Vagina (tissue), 2 donors: ENCODE measurements around the gene C1orf105. TPM values are rescaled to one million over a fixed set of nuclear protein-coding genes. Genes with fewer than 3 reads are reported as not detected.

Experiments
- DNase-seq, 2 donors: peaks; one replicate each; pipeline ENCODE4 v3.0.0-alpha.2; 2017; ENCODE audit errors: extremely low spot score in 2 of 2
- H3K27ac ChIP-seq: fragments of 200-600 bp; sonication (generic); one replicate; pipeline ENCODE4 v1.5.1; 2019
- H3K27me3 ChIP-seq: fragments of 200-600 bp; sonication (generic); one replicate; pipeline ENCODE4 v1.5.1; 2019
- H3K36me3 ChIP-seq, 2 donors: fragments of 200-600 bp; sonication (generic); one replicate each; pipeline ENCODE4 v1.5.1; 2017 to 2019
- H3K4me1 ChIP-seq: fragments of 200-600 bp; sonication (generic); one replicate; pipeline ENCODE4 v1.5.1; 2019
- H3K4me3 ChIP-seq, 2 donors: fragments of 200-600 bp; sonication (generic); 1 replicate in 1 of 2; 2 replicates in 1 of 2; pipeline ENCODE4 v1.5.1; 2016 to 2019
- H3K9me3 ChIP-seq: fragments of 200-600 bp; sonication (generic); one replicate; pipeline ENCODE4 v1.5.1; 2019
- POLR2A ChIP-seq, 2 donors: fragments of 450-650 bp; IDR thresholded peaks; one replicate each; pipeline ENCODE4 v1.6.1; 2017; ENCODE audit warnings: antibody characterized with exemption in 2 of 2, mild to moderate bottlenecking in 2 of 2, moderate library complexity in 2 of 2
- POLR2AphosphoS5 ChIP-seq, 2 donors: sonication (generic); formaldehyde crosslinking; IDR thresholded peaks; one replicate each; pipeline ENCODE4 v1.9.0; 2017; ENCODE audit warnings: antibody characterized with exemption in 2 of 2, mild to moderate bottlenecking in 2 of 2, low read depth in 1 of 2; ENCODE audit not compliant: insufficient read depth in 1 of 2
- intact Hi-C: fragments of 100-400 bp; cut with DNase I; formaldehyde crosslinking; loops from one replicate; pipeline ENCODE4 v1.15.1; 2023
- total RNA-seq: library from RNA; depleted of rRNA; stranded (reverse); fragments of >200 nt; gene quantifications from one replicate; pipeline ENCODE4 v1.2.3, GENCODE V29; 2016
- TF ChIP-seq, protein P1 (sequence below), 3 experiments: fragments of 450-650 bp in 2 of 3; fragments of 200-600 bp in 1 of 3; sonication (generic) in 1 of 3; IDR thresholded peaks; one replicate each; pipeline ENCODE4 v1.5.1; 2017 to 2019; ENCODE audit warnings: antibody characterized with exemption in 3 of 3, mild to moderate bottlenecking in 2 of 3, moderate library complexity in 2 of 3

Gene C1orf105
- total RNA-seq, 1 donor from 2014 or later, result not detected

DNA sequence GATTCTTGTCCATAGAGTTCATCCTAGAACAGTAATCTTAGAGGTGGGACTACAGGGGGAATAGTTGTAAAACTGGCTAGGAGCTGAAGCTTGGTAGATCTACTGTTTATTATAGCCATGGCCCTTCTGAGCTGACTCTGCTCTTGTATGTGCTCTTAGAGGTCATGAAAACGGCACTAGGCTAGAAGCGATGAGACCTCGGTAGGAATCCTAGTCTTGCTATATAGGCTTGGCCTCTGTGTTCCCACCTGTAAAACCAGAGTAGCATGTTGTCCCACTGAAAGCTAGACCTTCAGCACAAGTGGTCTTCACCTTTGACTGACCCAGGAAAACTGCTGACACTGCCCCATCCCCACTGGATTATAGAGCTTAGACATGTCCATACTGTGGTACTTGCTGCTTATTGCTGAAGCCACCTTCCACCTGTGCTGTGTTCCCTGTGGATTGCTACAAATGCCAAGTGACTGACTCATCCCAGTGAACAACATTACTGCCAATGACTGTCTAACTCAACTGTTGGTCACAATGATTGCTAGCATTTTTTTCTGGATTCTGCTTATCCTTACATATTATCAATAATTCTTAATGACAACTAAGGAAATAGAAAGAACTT is 46.4 kb downstream of the C1orf105 start:
- no peak for TF ChIP-seq POLR2A (IDR thresholded peaks at IDR 0.05)
- TF ChIP-seq, protein P1, sequence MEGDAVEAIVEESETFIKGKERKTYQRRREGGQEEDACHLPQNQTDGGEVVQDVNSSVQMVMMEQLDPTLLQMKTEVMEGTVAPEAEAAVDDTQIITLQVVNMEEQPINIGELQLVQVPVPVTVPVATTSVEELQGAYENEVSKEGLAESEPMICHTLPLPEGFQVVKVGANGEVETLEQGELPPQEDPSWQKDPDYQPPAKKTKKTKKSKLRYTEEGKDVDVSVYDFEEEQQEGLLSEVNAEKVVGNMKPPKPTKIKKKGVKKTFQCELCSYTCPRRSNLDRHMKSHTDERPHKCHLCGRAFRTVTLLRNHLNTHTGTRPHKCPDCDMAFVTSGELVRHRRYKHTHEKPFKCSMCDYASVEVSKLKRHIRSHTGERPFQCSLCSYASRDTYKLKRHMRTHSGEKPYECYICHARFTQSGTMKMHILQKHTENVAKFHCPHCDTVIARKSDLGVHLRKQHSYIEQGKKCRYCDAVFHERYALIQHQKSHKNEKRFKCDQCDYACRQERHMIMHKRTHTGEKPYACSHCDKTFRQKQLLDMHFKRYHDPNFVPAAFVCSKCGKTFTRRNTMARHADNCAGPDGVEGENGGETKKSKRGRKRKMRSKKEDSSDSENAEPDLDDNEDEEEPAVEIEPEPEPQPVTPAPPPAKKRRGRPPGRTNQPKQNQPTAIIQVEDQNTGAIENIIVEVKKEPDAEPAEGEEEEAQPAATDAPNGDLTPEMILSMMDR (IDR thresholded peaks at IDR 0.05), result no peak

DNA sequence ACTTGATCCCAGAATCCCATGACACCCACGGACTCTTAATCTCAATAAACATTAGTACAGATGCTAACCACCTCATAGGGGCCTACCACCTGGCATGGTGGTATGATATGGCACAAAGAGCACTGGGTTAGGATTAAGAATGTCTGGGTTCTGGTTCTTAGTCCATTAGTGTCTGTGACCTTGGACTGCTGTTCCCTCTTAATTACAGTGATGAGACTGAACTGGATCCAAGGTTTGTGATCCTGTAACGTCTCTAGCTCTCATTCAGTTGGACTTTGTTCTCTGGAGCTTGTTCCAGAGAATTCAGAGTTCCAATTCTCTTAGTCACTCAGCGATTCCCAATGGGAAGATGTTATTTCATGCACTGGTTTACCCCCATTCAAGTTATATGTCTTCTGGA is 47.0 kb downstream of the C1orf105 start:
- Histone ChIP-seq H3K9me3 (no peaks in the 10 kb centered on the region), H3K27ac (no peak overlapping the region), H3K27me3 (no peaks in the 10 kb centered on the region), H3K4me3 (no peak overlapping the region), H3K36me3 (no peaks in the 10 kb centered on the region), H3K4me1 (no peaks in the 10 kb centered on the region)
- DNase-seq, result no peak
- intact Hi-C loops, result no loop called here
- TF ChIP-seq, protein P1 (IDR thresholded peaks at IDR 0.05), result no peak
- no peak for TF ChIP-seq POLR2A (IDR thresholded peaks at IDR 0.05)
- no peak for TF ChIP-seq POLR2AphosphoS5 (IDR thresholded peaks at IDR 0.05; ENCODE audit: insufficient read depth in 1 of 2, low read depth in 1 of 2)

More for the DNA sequence above, 46.4 kb downstream of the C1orf105 start:
- Histone ChIP-seq H3K27me3 (no peaks in the 10 kb centered on the region), H3K4me1 (no peaks in the 10 kb centered on the region), H3K36me3 (no peaks in the 10 kb centered on the region), H3K27ac (no peak overlapping the region), H3K9me3 (no peaks in the 10 kb centered on the region), H3K4me3 (no peak overlapping the region)
- no peak for DNase-seq
- intact Hi-C loops, result no loop called here

DNA sequence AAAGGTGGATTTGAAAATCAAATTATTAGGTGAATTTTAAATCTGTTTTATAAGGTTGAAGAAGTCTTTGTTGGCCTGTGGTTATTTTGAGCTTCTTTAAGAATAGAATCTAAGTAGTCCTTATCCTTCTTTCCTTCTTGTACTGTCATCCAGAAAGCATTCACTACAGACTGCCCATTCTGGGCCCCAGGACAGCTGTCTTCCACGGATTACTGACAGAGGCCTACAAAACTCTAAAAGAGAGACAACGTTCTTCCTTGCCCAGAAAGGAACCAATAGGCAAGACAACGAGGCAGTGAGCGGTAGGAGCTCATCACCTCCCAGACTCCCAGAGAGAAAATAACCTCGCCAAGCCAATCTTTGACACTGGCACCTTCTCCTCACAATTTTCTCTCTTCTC is 47.8 kb downstream of the C1orf105 start:
- TF ChIP-seq, protein P1 (IDR thresholded peaks at IDR 0.05), result no peak
- no peak for TF ChIP-seq POLR2AphosphoS5 (IDR thresholded peaks at IDR 0.05; ENCODE audit: insufficient read depth in 1 of 2, low read depth in 1 of 2)
- TF ChIP-seq POLR2A (IDR thresholded peaks at IDR 0.05), result no peak
- Histone ChIP-seq H3K9me3 (no peaks in the 10 kb centered on the region), H3K36me3 (no peaks in the 10 kb centered on the region), H3K4me1 (no peaks in the 10 kb centered on the region), H3K4me3 (no peak overlapping the region), H3K27me3 (no peaks in the 10 kb centered on the region), H3K27ac (no peak overlapping the region)
- intact Hi-C loops, result no loop called here
- DNase-seq, result no peak

DNA sequence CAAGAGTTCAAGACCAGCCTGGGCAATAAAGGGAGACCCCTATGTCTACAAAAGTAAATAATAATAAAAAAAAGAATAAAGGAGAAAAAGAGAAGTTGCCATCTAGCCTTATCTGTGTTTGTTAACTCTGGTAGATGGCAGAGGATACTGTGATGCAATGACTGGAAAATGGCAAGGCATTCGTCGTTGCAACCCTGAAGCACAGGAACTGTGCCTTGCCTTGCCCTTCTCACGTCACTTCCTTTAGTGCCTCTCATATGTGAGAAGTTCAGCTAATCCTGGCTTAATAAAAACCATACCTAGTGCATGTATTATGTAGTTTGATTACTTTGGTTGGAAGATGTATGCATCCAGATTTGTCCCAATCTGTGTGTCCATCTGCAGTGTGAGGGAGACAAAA is 49.2 kb downstream of the C1orf105 start:
- H3K27ac ChIP-seq, result no peak overlapping the region
- intact Hi-C loops, result no loop called here
- no peak for DNase-seq
- H3K9me3 ChIP-seq, result no peaks in the 10 kb centered on the region
- H3K27me3 ChIP-seq, result no peaks in the 10 kb centered on the region
- no peak overlapping the region for H3K4me3 ChIP-seq
- no peaks in the 10 kb centered on the region for H3K36me3 ChIP-seq
- TF ChIP-seq POLR2AphosphoS5 (IDR thresholded peaks at IDR 0.05; ENCODE audit: insufficient read depth in 1 of 2, low read depth in 1 of 2) (no peak), POLR2A (IDR thresholded peaks at IDR 0.05) (no peak)
- TF ChIP-seq, protein P1 (IDR thresholded peaks at IDR 0.05), result no peak
- no peaks in the 10 kb centered on the region for H3K4me1 ChIP-seq

DNA sequence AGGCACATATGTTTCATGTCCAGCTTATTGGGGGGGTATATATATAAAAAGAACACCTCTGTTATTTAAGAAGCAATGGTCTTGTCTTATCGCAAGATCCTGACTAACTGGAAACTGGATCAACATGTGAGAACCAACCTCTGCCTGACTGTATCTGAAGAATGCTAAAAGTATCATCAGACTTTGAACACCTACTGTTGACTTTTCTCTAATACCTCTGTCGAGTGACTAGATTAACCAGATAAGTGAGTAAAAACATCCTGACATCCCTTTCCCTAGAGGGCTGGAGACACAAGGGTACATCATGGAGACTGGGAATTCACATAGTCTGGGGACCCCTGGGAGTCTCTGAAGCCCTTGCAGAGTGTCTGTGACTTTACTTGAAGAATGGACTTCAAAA is 49.7 kb downstream of the C1orf105 start:
- H3K27ac ChIP-seq, result no peak overlapping the region
- H3K4me1 ChIP-seq, result no peaks in the 10 kb centered on the region
- TF ChIP-seq POLR2A (IDR thresholded peaks at IDR 0.05), result no peak
- TF ChIP-seq POLR2AphosphoS5 (IDR thresholded peaks at IDR 0.05; ENCODE audit: insufficient read depth in 1 of 2, low read depth in 1 of 2), result no peak
- TF ChIP-seq, protein P1 (IDR thresholded peaks at IDR 0.05), result no peak
- no peaks in the 10 kb centered on the region for H3K36me3 ChIP-seq
- intact Hi-C loops, result no loop called here
- H3K4me3 ChIP-seq, result no peak overlapping the region
- H3K27me3 ChIP-seq, result no peaks in the 10 kb centered on the region
- no peak for DNase-seq
- H3K9me3 ChIP-seq, result no peaks in the 10 kb centered on the region
